Stimulated activated CD4-positive, alpha-beta T cell treated with anti-CD3 and anti-CD28 coated beads, Interleukin-12 subunit alpha, Interleukin-12 subunit beta, amount 100 ng/mL, for 24 hours (primary cell): ENCODE data around the gene DNM3.
"Not testable (repeated sequence)": the region's sequence is repeated elsewhere in the genome, so short reads cannot be mapped to it uniquely, and the experiment has no call there.

Source experiments
- DNase-seq, 2 experiments: peaks; one replicate each; pipeline ENCODE4 v3.0.0-alpha.2; 2020; ENCODE audit warnings: low read depth in 2 of 2

DNM3 gene

DNA sequence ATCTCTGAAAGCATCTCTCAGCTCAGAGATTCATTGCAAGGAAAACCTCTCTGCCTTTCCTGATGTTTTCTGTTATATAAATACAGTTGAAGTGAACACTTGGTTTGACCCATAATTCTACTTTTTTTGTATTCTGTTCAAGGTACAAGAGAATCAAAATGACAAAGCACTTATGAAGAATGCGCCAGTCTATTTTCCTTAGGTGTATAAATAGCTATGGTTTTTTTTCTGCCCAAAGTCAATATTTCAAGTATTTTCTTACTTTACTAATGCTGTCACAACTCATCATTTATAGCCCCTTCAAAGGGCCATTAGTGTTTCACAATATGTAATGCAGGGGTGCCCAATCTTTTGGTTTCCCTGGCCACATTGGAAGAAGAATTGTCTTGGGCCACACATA, 436.7 kb downstream of the DNM3 start:
- no peak for DNase-seq

DNA sequence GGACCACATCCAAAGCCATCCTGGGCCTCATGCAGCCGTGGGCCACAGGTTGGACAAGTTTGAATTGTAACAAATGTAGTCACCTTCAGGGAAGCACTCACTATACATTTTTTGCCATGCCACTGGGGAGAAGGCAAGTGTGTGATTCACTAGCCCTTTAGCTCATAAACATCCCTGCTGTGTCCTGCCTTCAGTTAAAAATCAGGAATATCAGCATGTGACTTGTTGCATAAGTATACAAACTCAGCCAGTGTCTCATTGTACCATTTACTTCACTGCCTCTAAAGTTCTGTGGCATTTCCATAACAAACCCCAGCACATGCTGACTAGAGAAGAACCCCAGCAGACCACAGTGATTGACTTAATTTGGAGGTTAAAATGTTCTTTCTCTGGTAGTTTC, 437.2 kb downstream of the DNM3 start:
- DNase-seq, result no peak

DNA sequence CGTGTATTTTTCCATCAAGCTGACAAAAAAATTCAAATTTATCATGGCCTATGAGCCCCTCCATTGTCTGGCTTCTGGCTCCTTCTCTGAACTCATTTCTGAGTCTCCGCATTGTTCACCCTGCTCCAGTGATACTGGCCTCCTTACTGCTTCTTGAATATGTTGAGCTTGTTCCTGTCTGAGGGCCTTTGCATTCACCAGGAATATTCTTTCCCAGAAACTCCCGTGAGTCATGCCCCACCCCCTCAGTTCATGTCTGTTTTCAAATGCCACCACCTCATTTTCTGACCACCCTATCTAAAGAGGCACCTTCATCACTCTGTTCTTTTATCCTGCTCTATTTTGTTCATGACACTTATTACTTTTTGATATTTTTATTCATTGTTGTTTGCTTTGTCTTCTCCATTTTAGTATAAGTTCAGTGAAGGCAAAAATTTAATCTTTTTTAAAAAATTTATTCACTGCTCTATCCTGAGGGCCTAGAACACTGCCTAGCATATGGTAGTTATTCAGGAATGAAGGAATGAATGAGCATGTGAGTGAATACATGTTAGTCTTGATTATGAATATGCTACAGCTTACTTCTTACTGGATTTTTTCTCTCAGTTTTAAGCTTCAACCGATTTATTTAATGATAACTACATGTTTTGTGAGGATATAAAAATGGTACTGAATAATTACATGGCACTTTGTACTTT, 438.8 kb downstream of the DNM3 start:
- DNase-seq, result no peak

DNA sequence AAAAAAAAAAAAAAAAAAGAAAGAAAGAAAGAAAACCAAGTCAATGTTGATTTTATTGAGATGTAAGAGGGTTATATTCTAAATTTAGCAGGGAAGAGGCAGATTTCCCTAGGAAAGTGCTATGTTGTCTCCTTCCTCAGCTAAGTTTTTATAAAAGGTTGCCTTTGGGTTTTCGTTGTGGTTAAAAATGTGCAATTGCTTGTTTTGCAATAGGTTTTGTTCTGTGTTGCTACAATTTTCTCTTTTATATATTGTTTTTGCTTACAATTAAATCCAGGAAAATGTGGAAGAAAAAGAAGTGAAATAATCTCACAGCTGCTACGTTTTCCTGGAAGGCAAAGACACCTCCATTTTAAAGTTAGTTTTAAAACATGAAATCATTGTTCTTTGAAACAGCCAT, 442.5 kb downstream of the DNM3 start:
- no peak for DNase-seq

DNA sequence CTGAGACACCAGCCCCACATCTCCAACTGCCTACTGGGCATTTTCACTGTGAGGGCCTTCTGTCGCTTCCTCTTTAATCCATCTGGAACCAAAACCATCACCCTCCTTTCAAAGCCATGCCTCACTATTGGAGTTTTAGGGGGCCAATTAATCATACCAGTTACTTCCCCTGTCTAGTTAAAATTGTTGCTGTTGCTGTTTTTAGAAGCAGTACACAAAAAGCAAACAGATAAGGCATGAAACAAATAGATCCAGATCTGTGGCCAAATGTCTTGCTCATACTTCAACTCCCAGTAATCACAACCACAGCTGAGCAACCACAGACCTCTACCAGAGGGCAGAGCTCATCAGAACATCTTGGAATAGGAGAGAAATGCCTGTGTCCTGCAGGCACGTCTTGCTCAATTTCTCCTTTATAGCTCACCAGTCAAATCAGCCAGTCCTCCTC, 445.4 kb downstream of the DNM3 start:
- DNase-seq, result no peak

DNA sequence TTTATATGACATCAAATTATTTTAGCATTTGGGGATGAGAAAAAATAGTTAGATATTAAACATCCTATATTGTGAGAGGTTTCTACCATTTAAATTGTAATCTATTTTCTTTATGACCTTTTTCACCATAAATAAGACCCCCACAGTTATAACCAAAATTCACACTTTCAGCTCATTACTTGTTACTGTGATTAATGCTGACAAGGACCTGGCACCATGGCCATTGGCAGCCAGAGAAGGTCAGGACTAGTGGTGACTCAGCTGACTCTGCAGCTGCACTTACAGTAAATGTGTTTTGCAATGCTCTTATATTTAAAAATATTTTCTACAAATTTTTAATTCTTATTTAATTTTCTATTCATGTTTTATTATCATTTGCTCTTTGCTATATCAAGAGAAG, 445.9 kb downstream of the DNM3 start:
- no peak for DNase-seq

DNA sequence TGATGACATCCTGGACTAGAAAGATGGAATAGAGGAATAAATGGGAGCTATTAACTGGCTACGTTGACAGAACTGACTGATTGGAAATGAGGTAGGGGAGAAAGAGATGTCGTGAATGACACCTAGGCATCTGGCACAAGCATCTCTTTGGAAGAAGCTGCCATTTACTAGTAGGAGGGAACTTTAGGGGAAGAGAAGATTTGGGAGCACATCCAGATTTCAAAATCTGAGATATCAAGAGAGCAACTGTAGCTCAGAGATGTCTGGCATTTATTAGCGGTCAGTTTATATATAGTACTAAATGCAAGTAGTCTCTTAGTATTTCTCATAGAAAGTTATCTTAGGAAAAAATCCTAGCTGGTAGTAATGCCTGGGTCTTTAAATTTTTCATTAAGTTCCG, 447.3 kb downstream of the DNM3 start:
- no peak for DNase-seq

DNA sequence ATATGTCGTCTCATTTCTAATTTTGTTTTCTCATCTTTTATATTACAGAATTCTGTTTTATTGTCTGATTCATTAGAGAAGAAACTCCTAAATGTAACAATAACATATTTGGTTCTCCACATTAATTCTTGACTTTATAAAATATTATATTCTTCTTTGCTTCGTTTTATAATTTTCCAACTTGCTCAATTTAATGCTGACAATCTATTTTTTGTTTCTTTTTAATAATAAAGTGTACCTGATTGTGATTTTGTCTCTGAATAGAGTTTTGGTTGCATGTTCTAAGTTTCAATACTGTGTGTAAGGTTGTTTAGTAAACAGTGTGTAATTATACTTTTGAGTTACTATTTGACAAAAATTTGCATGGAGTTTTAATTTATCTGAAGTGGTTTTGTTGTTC, 448.1 kb downstream of the DNM3 start:
- no peak for DNase-seq

DNA sequence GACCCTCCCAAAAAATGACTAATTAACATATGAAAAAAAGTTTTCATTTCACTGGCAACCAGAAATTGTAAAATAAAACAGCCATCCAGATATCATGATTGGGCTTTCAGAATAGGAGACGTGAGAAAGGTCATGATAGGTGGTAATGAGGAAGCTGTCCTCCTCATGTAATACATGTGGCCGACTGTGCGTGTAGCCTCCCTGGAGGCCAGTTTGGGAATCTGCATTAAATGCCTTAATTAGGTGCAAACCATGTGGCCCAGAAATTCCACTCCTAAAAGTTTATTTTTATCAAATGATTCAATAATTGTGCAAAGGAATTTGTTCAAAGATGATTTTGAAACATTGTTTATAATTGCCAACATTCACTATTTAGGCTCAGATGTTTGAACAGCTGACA, 451.5 kb downstream of the DNM3 start:
- DNase-seq, result no peak

DNA sequence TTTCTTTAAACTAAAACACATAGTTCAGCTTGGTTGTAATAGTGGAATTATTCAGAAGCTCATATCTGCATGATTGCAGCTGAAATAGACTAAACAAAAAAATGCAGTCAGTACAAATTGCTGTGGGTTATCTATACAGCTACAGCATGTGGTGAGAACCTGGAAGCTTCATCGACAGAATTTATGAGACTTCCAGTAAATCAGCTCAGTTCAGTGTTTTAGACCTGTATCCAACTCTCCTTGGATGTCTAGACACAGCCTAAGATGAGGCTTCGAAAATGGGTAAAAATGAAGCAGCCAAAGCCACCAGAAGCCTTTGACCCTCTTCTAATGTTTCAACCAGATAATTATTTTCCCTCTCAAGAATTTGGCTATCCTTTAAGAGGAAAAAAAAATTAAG, 452.1 kb downstream of the DNM3 start:
- DNase-seq, result no peak

DNA sequence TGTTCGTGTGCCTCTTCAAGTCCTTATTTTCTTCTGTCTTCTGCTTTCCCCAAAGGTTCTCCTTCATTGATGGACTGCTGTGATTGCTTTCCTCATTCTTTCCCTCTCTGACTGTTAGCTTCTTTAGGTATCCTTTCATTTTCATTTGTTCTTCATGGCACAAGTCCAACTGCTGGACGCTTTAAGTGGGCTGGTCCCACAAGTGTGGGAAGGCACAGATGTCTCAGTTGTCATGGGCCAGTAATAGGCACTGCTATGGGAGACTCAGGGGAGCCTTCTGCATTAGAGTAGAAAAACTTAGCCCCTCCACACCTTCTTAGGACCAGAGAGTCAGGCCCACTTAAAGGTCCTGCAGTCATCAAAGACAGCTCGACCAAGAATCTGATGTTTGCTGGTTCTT, 456.8 kb downstream of the DNM3 start:
- DNase-seq, result no peak

DNA sequence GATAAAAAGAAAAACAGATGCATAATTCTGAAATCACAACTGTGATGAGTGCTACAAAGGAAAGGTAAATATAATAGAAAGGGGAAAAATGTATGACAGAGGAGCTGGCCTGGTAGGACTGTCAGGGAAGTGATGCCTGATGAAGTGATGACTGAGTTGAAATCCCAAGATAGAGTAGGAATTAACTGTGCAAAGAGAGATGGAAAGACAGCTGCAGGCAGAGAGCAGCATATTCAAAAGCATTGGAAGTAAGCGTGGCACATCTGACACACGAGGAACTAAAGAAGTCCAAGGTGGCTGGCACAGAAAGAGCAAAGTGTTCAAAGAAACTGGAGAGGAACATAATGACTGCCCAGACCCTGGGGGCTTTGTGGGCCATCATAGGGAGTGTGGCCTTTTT, 457.6 kb downstream of the DNM3 start:
- DNase-seq, result no peak

DNA sequence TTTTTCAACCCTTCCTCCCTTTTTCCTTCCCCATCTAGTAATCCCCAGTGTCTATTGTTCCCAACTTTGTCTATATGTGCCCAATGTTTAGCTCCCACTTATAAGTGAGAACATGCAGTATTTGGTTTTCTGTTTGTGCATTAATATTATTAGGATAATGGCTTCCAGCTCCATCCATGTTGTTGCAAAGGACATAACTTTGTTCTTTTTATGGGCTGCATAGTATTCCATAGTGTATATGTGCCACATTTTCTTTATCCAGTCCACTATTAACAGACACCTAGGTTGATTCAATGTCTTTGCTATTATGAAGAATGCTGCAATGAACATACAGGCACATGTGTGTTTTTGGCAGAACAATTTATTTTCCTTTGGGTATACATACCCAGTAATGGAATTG, 458.2 kb downstream of the DNM3 start:
- no peak for DNase-seq

DNA sequence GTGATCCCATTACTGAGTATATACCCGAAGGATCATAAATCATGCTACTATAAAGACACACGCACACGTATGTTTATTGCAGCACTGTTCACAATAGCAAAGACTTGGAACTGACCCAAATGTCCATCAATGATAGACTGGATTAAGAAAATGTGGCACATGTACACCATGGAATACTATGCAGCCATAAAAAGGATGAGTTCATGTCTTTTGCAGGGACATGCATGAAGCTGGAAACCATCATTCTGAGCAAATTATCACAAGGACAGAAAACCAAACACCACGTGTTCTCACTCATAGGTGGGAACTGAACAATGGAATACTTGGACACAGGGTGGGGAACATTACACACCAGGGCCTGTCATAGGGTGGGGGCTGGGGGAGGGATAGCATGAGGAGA, 466.2 kb downstream of the DNM3 start:
- DNase-seq, result not testable (repeated sequence)

DNA sequence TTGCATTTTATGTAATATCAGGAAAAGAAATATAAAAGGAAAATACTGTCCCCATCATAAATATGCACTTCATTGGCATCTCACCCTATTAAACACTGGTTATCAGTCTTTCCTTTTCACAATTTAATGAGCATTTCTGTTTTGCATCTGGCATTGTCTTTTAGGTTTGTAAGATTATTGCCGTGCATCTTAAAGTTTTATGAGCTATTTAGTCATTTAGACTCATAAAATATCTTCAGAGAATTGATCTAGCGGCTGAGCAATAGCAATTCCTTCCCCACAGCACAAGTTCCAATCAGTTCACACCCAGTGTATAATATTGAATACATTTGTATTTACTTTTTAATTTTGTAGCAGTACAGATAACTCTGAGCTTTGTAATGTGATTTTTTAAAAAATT, 466.8 kb downstream of the DNM3 start:
- no peak for DNase-seq

DNA sequence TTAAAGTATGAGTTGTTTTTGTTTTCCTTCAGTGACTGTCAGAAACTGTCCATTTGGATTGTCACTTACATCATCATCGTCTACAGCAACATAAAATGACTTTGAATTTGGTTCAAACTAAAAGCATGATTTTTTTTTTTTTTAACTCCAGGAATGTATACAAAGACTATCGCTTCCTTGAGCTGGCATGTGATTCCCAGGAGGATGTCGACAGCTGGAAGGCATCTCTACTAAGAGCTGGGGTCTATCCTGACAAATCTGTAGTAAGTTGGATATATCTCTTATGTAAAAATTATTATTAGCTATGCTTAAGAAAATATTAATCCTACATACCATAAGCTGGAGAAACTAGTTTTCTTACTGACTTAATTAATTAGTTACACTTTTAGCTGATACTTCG, 467.3 kb downstream of the DNM3 start:
- DNase-seq, result no peak

DNA sequence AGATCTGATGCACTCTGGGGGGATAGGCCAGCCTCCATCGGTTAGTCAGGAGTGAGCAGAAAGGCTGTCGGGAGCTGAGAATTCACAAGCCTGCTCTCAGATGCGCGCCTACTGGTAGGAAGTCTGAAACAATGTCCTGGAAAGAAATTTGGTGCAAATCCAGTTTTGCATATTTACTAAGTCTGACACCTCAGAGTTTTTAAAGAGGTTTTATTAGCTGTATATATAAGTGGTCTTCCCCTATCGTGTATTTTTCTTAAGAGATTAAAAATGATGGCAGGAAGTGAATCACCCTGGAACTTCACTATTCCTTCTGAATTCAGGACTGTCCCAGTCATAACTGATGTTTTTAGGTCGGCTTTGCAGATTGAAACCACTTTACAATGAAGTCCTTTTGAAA, 479.4 kb downstream of the DNM3 start:
- DNase-seq, result no peak

DNA sequence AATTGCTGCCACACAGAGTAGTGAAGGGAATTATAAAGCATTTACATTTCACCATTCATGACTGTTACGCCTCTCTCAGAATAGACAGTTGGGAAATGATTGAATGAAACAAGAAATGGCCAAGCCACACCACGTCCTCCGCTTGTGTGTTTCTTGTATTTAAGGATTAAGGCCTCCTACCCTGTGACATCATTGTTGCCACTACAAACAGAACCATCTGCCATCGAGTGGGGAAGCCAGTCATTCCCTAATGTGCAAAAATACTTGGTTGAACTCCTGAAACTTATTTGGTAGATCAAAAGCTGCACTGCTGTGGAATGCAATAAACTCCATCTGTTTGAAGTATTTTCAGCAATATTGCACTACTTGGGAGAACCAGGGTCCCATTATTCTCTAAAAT, 480.2 kb downstream of the DNM3 start:
- no peak for DNase-seq

DNA sequence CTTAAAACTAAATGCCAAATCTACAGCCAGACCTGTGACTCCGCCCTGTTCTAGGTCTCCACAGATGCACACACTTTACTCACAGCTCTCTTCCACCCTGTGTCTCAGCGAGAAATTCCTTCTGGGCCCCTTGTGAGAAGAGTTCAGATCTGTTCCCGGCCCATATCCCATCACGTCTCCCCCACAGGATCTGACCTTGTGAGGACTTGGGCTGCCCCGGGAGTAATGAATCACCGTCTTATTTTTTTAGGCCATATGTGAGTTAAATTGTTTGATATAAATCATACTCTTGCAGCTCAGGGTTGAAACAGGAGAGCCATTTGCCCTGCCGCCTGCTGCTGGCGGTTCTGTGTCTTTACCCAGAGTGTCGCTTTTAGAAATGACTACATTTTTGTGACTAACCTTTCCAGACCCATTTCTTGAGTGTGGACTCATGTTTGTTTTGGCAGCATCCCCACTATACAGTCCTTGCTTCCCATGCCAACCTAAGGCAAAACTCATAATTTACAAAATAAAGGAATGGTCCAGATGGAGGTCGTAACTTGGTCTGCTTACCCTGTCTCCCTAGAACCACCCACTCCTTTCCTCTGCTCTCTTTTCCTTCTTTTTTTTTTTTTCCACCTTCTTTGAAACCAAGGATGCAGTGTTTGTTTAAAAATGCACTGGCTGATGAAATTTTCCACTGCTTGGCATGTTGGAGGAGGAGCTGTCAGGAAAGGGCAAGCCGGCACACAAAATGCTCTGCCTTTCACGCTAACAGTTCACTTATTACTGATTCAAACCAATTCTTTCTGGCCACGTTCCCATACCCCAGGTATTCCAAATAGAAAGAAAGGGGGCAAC, 481.1 kb downstream of the DNM3 start:
- no peak for DNase-seq

DNA sequence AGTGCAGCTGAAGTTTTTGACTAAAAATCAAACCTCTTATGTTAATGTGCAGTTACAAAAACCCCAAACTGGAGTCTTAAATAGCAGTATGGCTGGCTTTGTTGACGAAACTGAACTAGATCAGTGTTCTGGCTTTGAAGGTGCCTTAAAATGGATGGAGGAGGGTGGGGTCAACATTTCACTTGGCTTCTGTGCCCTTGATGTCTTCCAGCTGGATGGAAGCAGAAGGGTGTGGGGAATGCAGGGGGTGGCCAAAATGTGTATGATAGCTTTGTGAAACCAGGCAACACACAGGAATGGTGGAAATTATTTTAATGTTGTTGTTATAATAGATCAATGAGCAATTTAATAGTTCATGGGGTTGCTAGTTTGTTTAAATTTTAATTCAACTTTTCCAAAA, 482.4 kb downstream of the DNM3 start:
- DNase-seq, result no peak

DNA sequence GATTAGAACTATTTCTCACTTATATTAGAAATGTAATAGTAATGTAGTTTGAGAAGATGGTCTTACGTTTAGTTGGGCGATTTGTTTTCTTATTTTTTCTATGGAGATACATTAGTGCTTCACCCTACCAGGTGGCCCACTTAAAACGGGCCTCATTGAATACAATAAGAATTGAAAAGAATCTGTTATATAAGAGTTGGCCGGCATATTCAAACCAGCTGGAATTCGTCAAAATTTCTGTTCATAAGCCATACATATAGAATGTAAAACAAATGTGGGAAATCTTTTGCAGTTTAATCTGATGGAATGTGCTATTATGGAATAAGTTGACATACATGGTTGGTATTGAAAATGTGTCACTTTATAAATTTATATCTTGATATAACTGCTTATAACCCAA, 482.8 kb downstream of the DNM3 start:
- no peak for DNase-seq

DNA sequence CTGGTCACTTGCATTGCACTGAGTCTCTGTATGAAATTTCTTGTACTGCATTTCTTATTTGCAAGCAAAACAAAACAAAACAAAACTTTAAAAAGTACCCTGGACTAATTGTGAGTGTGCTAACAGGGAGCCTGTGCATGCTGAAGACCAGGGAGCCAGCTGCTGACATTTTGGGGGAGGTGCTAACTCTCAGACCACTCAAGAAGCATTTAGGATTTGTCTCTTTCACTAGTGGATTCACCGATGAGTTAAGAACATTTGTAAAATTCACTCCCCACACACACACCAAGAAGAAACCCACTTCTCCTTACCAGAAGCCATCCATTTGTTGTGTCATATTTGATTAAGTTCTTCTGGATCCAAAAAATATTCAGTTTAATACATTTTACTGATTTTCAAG, 483.5 kb downstream of the DNM3 start:
- DNase-seq, result no peak

DNA sequence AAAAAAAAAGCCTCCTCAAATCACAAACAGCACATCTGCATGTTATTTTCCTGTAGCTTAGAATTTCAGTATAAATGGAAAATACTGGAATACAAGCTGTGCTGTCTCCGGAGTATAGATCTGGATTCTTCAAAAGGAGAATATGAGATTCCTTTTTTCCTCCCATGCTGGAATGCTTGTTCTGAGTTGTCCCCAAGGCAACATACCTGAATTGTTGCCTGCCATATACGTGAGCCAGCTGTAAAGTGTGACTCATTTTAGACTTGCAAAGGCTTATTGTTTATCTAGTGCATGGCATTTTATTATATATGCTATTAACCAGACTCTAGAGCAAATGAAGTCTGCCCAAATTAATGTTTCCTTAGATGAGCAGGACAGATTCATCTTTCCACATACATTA, 484.2 kb downstream of the DNM3 start:
- DNase-seq, result no peak

DNA sequence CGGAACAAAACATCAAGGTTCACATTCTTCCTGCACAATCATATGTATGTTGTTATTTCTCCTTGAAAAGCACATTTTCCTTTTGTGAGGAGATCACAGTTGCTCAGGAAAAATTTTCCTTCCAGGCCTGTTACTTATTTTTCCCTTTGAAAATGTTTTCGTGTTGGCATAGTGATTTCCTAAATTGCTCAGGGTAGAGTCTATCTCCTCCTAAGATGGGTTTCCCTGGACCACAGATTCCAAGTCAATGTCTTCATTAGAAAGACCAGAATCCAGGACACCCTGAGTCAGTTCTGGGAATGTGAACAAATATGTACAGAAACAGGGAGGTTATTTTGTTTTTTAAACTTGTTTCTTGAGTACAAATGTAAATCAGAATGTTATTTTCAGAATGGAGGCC, 484.8 kb downstream of the DNM3 start:
- DNase-seq, result no peak
